GM19372 (cell line): ENCODE data around the gene ADAMTS5.

Source experiments
- ATAC-seq: cut with Tn5 transposase; IDR thresholded peaks from one replicate; pipeline ENCODE4 v1.9.1; 2021; ENCODE audit warnings: mild to moderate bottlenecking, low read depth, moderate library complexity; ENCODE audit not compliant: unreplicated experiment

The ADAMTS5 gene

DNA sequence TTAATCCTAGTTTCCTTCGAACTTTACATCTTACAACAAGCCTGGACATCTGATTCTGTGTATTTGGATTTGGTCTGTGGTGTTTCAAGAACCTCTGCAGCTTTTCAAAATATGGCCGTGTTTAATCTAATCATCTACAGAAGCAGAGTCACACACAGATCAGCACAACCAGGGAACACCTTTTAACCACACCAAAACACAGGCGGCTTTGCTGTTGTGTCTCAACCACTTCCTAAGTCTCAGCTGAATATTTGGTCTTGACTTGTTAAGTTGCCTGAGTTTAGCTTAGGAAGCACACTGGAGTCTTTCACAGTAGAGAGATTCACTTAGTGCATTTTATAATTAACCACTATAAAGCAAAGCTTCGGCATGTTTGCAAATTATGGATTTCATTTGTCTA lies 17.1 kb downstream of the ADAMTS5 start:
- ATAC-seq, result no peak

DNA sequence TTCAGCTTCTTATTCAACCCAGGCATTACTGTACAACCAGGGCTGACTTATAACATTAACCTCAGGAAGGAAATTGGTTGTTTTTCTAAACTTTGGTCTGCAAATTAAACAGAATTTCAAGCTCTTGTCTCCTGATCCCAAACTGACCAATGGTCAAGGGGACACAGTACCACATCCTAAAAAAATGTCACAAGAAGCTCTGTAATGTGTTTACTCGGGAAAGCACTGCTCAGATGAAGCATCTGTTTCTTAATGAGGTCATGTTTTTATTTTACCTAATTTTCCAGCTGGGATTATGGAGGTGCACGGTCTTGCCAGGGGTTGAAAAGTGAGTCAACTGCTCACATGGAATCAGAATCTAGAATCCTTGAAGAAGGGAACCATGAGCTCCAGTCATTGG lies 18.7 kb downstream of the ADAMTS5 start:
- no peak for ATAC-seq

GRCh38 chr21:26946744-26947446 lies 20.0 kb downstream of the ADAMTS5 start:
- ATAC-seq, result no peak

DNA sequence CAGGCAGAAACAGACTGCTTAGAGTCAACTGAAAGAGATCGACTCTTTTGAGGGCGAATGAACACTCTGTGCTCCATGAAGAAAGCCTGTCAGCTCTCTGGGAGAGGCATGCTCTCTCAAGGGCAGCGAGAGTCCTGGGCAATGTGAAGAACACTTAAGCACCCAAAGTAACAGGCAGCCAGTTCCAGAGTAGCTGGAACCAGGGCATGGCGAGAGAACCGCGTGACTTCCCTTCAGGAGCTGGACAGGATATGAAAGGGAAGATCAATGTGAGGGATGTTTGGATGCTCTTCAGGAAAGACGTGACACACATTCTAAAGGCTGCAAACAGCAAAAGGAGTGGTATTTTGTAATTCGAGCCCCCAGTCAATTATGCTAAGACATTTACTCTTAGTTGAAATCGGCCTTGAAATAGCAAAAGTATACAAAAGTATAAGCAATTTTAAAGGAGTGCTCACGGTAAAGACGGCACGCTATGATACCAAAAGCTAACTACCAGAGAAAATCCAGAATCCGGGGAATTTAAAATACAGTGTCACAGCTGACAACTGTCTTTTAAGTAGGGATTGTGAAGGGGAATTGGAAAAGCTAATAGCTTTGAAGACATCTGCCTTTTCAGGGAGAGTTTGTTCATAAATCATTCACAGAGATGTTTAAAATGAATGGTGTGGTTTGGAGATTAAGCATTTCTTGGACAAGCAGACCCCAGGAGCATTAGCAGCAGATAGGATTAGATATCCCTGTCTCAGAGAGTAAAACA lies 20.8 kb downstream of the ADAMTS5 start:
- ATAC-seq, result no peak

- no peak for ATAC-seq
These were observed 23.0 kb downstream of the ADAMTS5 start for GRCh38 chr21:26943921-26944320.

DNA sequence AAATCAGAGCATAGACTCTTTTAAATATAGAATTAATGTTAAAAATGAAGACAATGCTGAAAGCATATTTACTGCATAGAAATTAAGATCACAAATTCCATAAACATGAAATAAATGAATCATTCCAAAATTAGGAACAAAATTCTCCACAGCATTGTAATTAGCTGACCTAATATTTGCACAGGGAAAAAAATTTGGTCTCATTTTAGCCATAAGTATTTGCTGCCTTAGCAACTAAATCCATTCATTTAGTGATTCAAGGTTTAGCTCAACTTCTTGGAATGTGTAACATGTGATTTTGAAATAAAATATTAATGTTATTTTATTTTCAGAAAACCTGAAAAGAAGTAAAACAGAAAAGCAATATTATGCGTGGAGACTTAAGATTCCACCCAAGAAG lies 25.5 kb downstream of the ADAMTS5 start:
- no peak for ATAC-seq

GRCh38 chr21:26939601-26940111 lies 27.2 kb downstream of the ADAMTS5 start:
- no peak for ATAC-seq

DNA sequence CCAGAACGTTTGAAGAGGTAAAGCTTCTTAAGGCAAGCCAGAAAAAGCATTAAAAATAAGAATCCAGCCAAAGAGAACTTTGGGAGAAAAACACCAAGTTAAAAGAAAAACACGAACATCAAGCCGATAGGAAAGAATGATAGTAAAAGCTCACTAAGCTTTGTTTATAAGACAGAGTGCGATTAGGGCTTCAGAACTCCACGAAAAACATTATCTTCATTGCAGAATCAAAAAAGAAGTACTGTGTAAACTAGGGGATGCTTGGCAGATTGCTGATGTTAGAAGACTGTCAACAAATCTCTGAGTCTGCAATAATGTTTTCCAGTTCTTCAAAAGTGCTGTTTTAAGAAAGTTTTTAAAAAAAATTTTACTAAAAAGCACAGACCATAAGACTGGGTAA lies 30.2 kb downstream of the ADAMTS5 start:
- ATAC-seq, result no peak

- ATAC-seq, result no peak
These were observed 30.9 kb downstream of the ADAMTS5 start for GRCh38 chr21:26935977-26936376.

- ATAC-seq, result no peak
These were observed 32.5 kb downstream of the ADAMTS5 start for GRCh38 chr21:26934383-26934782.

DNA sequence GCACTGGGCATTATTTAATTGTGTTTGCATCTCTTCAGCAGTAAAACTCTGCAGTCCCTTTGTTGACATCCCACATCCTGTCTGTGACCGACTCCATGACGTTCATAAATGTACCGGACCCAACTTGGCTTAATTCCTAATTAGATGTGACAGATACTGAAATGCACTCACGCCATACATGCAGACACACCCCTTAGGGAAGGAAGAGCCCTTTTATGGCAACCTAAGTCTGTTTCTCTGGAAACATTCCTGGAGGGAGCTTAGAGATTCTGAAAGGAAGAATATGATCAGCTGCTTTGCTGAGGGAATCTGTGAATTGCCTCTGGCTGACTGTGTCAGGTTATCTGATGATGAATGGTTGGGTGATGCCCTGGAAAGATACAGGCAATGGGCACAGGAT lies 33.4 kb downstream of the ADAMTS5 start:
- no peak for ATAC-seq

- ATAC-seq, result no peak
These were observed 41.3 kb downstream of the ADAMTS5 start for GRCh38 chr21:26925636-26926035.

DNA sequence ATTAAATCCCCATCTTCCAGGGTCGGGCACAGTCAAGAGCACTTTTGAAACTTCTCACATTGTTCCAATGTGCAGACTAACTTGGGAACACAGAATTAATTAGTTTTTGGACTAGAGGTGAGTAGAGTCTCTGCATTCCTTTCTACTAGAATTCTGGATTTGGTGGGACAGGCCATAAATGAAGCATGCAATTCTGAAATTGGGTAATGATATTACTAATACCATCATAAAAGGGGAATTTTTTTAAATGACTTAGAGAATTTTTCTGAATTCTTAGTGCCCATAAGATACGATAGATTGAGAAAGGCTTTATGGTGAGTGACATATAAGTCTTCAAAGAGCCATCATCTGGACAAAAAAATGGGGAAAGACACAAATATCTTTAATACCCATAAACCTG lies 41.8 kb downstream of the ADAMTS5 start:
- ATAC-seq, result no peak

- no peak for ATAC-seq
These were observed 42.9 kb downstream of the ADAMTS5 start for GRCh38 chr21:26923986-26924385.

- no peak for ATAC-seq
These were observed 46.8 kb downstream of the ADAMTS5 start for GRCh38 chr21:26920055-26920454.

DNA sequence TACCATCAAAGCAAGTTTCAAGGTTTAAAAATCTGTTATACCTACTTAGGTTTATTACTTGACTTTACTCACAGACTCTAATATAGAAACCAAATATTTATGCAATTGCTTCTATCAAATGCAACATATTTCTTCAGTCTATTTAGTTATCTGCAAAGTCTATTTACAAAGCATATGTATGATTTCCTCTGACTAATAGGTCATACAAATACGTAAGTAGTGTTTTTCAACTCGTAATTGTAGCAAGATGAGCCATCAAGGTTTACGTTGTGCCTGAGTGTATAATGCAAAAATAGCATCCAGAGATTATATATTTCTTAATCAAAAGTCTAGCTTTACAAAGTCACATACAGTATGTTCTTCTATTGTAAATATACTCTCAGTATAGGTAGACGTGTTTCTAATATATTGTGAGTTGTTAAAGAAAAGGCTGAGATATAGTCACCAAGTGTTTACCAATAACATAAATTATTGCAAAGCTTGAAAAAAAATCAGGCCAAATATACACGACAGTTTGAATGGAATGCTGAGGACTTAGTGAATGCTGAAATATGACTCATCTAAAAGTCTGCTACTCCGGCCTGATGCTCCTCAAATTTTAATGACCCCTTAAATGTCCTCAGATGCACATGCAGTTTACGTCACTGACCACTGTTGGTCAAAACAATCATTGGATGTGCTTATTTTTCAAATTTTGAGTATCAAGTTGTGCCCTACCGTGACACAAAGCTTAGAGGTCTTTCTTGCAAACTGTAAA lies 48.4 kb downstream of the ADAMTS5 start:
- no peak for ATAC-seq

- ATAC-seq, result no peak
These were observed 50.1 kb downstream of the ADAMTS5 start for GRCh38 chr21:26916799-26917198.

DNA sequence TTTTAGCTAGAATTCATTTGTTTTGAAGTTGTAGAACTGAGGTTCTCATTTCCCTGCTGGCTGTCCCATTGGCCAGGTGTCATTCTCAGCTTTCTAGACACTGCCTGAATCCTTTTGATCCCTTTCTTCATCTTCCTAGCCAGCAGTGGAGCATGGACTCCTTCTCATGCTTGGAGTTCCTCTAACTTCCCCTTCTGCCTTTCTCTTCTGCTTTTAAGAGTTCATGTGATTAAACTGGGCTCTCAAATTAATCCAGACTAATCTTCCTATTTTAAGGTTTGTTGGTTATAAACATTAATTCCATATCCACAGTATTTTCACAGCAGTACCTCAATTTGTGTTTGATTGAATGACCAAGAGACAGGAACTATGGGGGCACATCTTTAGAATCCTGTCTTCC lies 52.3 kb downstream of the ADAMTS5 start:
- ATAC-seq, result no peak

GRCh38 chr21:26912466-26912865 lies 54.4 kb downstream of the ADAMTS5 start:
- ATAC-seq, result no peak

DNA sequence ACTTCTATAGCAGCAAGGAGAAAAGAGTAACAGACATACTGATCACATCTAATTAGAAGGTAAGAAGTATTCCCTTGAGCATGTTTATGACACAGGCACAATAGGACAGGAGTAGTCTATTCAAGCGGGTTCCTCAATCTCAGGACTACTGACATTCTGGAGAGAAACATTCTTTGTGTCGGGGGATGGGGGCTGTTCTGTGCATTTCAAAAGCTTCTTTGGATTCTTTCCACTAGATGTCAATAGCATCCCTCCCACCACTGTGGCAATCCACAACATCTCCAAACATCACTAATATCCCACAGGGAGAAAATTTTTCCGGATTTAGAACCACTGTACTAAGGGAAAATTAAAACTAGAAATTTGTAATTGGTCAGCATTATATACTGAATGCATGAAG lies 56.9 kb downstream of the ADAMTS5 start:
- no peak for ATAC-seq

DNA sequence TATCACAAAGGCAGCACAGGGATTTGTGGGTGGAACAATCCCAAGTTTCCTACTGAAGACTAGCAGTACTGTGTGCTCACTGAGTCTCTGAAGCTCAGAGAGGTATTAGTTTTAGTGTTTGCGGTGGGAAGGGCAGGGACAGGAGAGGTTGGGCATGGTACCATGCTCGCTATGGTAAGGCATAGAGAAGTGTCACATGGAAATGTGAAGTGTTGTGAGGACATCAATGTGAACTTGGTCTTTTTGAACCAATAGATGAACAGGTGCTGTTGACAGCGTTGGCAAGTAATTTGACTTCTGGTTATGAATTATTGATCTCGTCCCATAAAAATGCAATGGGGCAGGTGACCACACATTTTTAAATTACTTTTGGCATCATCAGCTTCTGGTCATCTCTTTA lies 65.9 kb downstream of the ADAMTS5 start:
- no peak for ATAC-seq
